Pancreas (tissue), 10 donors: ENCODE results near the gene MACROD2. TPM values are rescaled to one million over a fixed set of nuclear protein-coding genes. Genes with fewer than 3 reads are reported as not detected.

Experiments
- ATAC-seq, 4 donors: fragments of 200-7000 bp; cut with Tn5 transposase; one replicate each; pipeline versions ENCODE4 v1.8.0 to v1.9.1; 2020; ENCODE audit warnings: mild to moderate bottlenecking in 4 of 4, moderate library complexity in 4 of 4
- DNase-seq, 6 donors: peaks; one replicate each; pipeline ENCODE4 v3.0.0-alpha.2; 2020
- FAIRE-seq: peaks from 2 replicates; lab custom pipeline; 2012; peaks lifted over from hg19 to GRCh38; lab: Jason Lieb, UNC
- H3K27ac ChIP-seq, 4 donors: fragments of 200-600 bp; sonication (generic); 1 replicate in 3 of 4; 2 replicates in 1 of 4; pipeline versions ENCODE4 v1.5.0 to v1.8.0; 2020
- H3K27me3 ChIP-seq, 4 donors: fragments of 200-600 bp; one replicate each; pipeline ENCODE4 v1.8.0; 2021
- H3K36me3 ChIP-seq, 3 donors: fragments of 200-600 bp; sonication (generic) in 1 of 3; one replicate each; pipeline versions ENCODE4 v1.5.0 to v1.8.0; 2020 to 2021
- H3K4me1 ChIP-seq, 3 donors: fragments of 200-600 bp; one replicate each; pipeline ENCODE4 v1.8.0; 2021
- H3K4me3 ChIP-seq, 4 donors: fragments of 200-600 bp; sonication (generic) in 2 of 4; one replicate each; pipeline versions ENCODE4 v1.5.0 to v1.8.0; 2020 to 2021
- H3K9me3 ChIP-seq, 4 donors: fragments of 200-600 bp; one replicate each; pipeline ENCODE4 v1.8.0; 2021
- WGBS, 2 donors: extraction: QIAGEN DNeasy Blood & Tissue Kit; methylation state at CpG; one replicate each; pipeline ENCODE4 v1.1.7; 2013; 5-methylcytosine and 5-hydroxymethylcytosine counted together
- intact Hi-C, 3 donors: fragments of 100-400 bp; cut with DNase I; formaldehyde crosslinking; loops; one replicate each; pipeline versions ENCODE4 v1.11.1 to v1.14.2; 2022
- polyA plus RNA-seq, 2 donors: library from polyadenylated mRNA; stranded (reverse); fragments of 200-250 nt; gene quantifications; one replicate each; pipeline ENCODE4 v1.2.3, GENCODE V29; 2013
- total RNA-seq, 6 donors: library from RNA; stranded (reverse); fragmentation: NEBNext Ultra II Directional in 4 of 6; extraction: Animal tissue kit (Norgen Biotek cat#: 25700) in 4 of 6; gene quantifications; one replicate each; pipeline versions ENCODE4 v1.2.1 to v1.2.4, GENCODE V29; 2021 to 2023
- TF ChIP-seq, protein P1 (sequence below), 4 donors: fragments of 200-600 bp; sonication (generic) in 3 of 4; IDR thresholded peaks; one replicate each; pipeline versions ENCODE4 v1.5.0 to v1.8.0; 2021; ENCODE audit warnings: antibody characterized with exemption in 4 of 4
- donor health status: healthy with polysubstance abuse.
- donor health status: DM: no; HTN: no; CAD: no; lungs with moderate emphysema.
- donor health status: DM: no; HTN: no; CAD: no.
- donor health status: control.
- donor health status: control.
- donor health status: Bipolar disorder and iron deficiency.
- donor health status: DM: yes; HTN: yes; CAD: no.
- donor health status: DM: no; HTN: no; CAD: no.
- donor health status: DM: no; HTN: no; CAD: no.
- donor health status: DM: yes; HTN: yes; CAD: no.

The MACROD2 gene
- total and polyA plus RNA-seq, 8 donors = 1.7 to 4.9 (median 2.7) TPM

DNA sequence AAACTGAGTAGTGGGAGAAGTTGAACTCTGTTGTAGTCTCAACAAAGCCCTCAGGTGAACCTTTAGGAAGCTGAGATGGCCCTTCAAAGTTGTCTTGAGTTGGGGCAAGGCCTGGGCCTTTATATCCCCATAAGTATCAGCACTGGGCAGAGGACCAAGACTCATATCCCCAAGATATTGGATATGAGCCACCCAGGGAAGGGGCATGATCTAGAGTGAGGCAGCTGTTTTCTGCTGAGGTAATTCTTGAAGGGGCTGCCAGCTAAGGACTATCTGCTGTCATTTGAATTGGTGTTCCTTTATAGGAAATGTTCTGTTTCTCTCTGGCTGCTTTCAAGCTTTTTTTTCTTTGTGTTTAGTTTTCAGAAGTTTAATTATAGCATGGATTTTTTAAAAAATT is 482.8 kb downstream of the MACROD2 start:
- no peak for ATAC-seq
- Histone ChIP-seq H3K27ac (no peak overlapping the region), H3K36me3 (no peaks in the 10 kb centered on the region), H3K4me1 (no peaks in the 10 kb centered on the region), H3K27me3 (no peaks in the 10 kb centered on the region), H3K4me3 (no peak overlapping the region), H3K9me3 (no peaks in the 10 kb centered on the region)
- no peak for DNase-seq
- FAIRE-seq = no peak
- TF ChIP-seq, protein P1, sequence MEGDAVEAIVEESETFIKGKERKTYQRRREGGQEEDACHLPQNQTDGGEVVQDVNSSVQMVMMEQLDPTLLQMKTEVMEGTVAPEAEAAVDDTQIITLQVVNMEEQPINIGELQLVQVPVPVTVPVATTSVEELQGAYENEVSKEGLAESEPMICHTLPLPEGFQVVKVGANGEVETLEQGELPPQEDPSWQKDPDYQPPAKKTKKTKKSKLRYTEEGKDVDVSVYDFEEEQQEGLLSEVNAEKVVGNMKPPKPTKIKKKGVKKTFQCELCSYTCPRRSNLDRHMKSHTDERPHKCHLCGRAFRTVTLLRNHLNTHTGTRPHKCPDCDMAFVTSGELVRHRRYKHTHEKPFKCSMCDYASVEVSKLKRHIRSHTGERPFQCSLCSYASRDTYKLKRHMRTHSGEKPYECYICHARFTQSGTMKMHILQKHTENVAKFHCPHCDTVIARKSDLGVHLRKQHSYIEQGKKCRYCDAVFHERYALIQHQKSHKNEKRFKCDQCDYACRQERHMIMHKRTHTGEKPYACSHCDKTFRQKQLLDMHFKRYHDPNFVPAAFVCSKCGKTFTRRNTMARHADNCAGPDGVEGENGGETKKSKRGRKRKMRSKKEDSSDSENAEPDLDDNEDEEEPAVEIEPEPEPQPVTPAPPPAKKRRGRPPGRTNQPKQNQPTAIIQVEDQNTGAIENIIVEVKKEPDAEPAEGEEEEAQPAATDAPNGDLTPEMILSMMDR (IDR thresholded peaks at IDR 0.05) = no peak
- intact Hi-C loops = no loop called here

- H3K9me3 ChIP-seq = no peaks in the 10 kb centered on the region
- H3K4me1 ChIP-seq = no peaks in the 10 kb centered on the region
- ATAC-seq (no peak), DNase-seq (no peak), FAIRE-seq (no peak)
- H3K4me3 ChIP-seq = no peak overlapping the region
- intact Hi-C loops = no loop called here
- WGBS, 2 donors = 93 to 95% methylated on average over 3 of the region's 3 CpGs
- no peak overlapping the region for H3K27ac ChIP-seq
- no peaks in the 10 kb centered on the region for H3K27me3 ChIP-seq
- TF ChIP-seq, protein P1 (IDR thresholded peaks at IDR 0.05) = no peak
- H3K36me3 ChIP-seq = no peaks in the 10 kb centered on the region
Observed at GRCh38 chr20:14481863-14482262, 486.5 kb downstream of the MACROD2 start.

DNA sequence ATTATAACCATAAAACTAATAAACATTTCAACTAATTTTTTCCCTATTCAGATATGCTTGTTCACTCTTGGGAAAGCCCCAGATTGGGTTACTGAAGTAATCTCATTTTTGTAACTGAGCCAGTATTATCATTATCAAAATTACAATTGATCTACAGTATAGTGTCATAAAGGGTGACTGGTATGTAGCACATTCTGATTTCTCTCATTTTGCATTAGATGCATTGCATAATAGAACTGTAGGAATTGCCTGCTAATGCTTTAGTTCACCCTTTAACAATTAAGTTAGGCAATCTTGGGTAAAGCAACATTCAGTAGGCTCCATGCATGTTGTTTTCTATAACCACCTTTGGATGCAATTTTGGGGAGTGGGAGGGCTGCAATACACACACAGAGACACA is 492.9 kb downstream of the MACROD2 start:
- Histone ChIP-seq H3K27ac (no peak overlapping the region), H3K27me3 (no peaks in the 10 kb centered on the region), H3K4me3 (no peak overlapping the region), H3K9me3 (no peaks in the 10 kb centered on the region), H3K4me1 (peaks cover 0 to 21% (median 4%) of the 10 kb centered on the region in 3 donors), H3K36me3 (no peaks in the 10 kb centered on the region)
- TF ChIP-seq, protein P1 (IDR thresholded peaks at IDR 0.05) = no peak
- DNase-seq (no peak), ATAC-seq (peak in 2 of 4 donors; percentile 9 to 31), FAIRE-seq (no peak)
- intact Hi-C loops = no loop called here

- intact Hi-C loops = no loop called here
- H3K4me1 ChIP-seq = peaks cover 0 to 21% (median 4%) of the 10 kb centered on the region in 3 donors
- ATAC-seq (peak; percentile 32 to 70 (median 56)), FAIRE-seq (no peak), DNase-seq (no peak)
- no peak overlapping the region for H3K4me3 ChIP-seq
- WGBS, 2 donors = 39 to 47% methylated on average over 5 of the region's 5 CpGs
- H3K27me3 ChIP-seq = no peaks in the 10 kb centered on the region
- TF ChIP-seq, protein P1 (IDR thresholded peaks at IDR 0.05) = no peak
- H3K36me3 ChIP-seq = no peaks in the 10 kb centered on the region
- no peaks in the 10 kb centered on the region for H3K9me3 ChIP-seq
- H3K27ac ChIP-seq = peak overlapping the region in 2 of 4 donors; percentile 1 to 19
Observed at GRCh38 chr20:14488756-14489479, 493.6 kb downstream of the MACROD2 start.

DNA sequence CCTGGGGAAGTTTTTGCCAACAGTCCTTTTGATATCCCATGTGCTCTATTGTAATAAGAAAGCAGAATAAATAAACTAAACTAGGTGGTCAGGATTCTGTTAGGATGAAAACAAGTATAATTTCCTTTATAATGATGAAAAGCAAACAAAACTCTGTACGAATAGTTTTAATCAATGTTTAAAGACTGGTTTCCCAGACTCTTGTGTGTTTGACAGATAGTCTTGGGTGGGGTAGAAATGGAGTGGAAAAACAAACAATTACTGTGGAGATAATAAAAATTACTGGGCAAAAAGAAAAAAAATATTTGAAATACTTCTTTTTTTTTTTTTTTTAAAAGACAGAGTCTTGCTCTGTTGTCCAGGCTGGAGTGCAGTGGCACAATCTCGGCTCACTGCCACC is 494.2 kb downstream of the MACROD2 start:
- no peak overlapping the region for H3K4me3 ChIP-seq
- TF ChIP-seq, protein P1 (IDR thresholded peaks at IDR 0.05) = no peak
- H3K4me1 ChIP-seq = peaks cover 0 to 21% (median 4%) of the 10 kb centered on the region in 3 donors
- H3K36me3 ChIP-seq = no peaks in the 10 kb centered on the region
- ATAC-seq (peak; percentile 28 to 85 (median 66)), FAIRE-seq (no peak), DNase-seq (no peak)
- 21 to 30% methylated on average over 2 of the region's 2 CpGs for WGBS, 2 donors
- no peaks in the 10 kb centered on the region for H3K27me3 ChIP-seq
- H3K27ac ChIP-seq = peak overlapping the region in 2 of 4 donors; percentile 1 to 19
- intact Hi-C loops = no loop called here
- H3K9me3 ChIP-seq = no peaks in the 10 kb centered on the region
